Liver (tissue), 9 donors: ENCODE data around the gene NPAS1. TPM values are rescaled to one million over a fixed set of nuclear protein-coding genes. Genes with fewer than 3 reads are reported as not detected.

Experiments used
- DNase-seq: peaks from one replicate; pipeline ENCODE4 v3.0.0-alpha.2; 2017; ENCODE audit warnings: low spot score
- H3K27ac ChIP-seq, 2 donors: one replicate each; pipeline ENCODE4 v1.7.0; 2013; ENCODE audit warnings: inconsistent platforms in 2 of 2, low read length in 2 of 2, control low read depth in 1 of 2, low read depth in 1 of 2, mild to moderate bottlenecking in 1 of 2
- H3K27me3 ChIP-seq, 4 donors: one replicate each; pipeline versions ENCODE4 v1.6.1 to v1.7.0; 2013; ENCODE audit warnings: low read length in 3 of 4, inconsistent platforms in 1 of 4, mild to moderate bottlenecking in 1 of 4, moderate library complexity in 1 of 4; ENCODE audit not compliant: control insufficient read depth in 4 of 4, insufficient read depth in 4 of 4
- H3K36me3 ChIP-seq, 4 donors: one replicate each; pipeline versions ENCODE4 v1.6.1 to v1.7.0; 2013; ENCODE audit warnings: low read length in 3 of 4, mild to moderate bottlenecking in 3 of 4, low read depth in 1 of 4, moderate library complexity in 1 of 4; ENCODE audit not compliant: control insufficient read depth in 4 of 4, insufficient read depth in 3 of 4
- H3K4me1 ChIP-seq, 4 donors: one replicate each; pipeline versions ENCODE4 v1.6.1 to v1.7.0; 2013; ENCODE audit warnings: low read length in 3 of 4, mild to moderate bottlenecking in 3 of 4, moderate library complexity in 1 of 4; ENCODE audit not compliant: control insufficient read depth in 4 of 4, insufficient read depth in 4 of 4
- H3K4me3 ChIP-seq, 3 donors: one replicate each; pipeline versions ENCODE4 v1.6.1 to v1.7.0; 2013; ENCODE audit warnings: low read length in 3 of 3, control low read depth in 1 of 3, low read depth in 1 of 3, mild to moderate bottlenecking in 1 of 3
- H3K9ac ChIP-seq, 2 donors: one replicate each; pipeline ENCODE4 v1.7.0; 2013; ENCODE audit warnings: low read length in 2 of 2, mild to moderate bottlenecking in 2 of 2, moderate library complexity in 2 of 2, control low read depth in 1 of 2, low read depth in 1 of 2
- H3K9me3 ChIP-seq, 4 donors: one replicate each; pipeline versions ENCODE4 v1.6.1 to v1.7.0; 2013; ENCODE audit warnings: low read length in 3 of 4; ENCODE audit not compliant: control insufficient read depth in 4 of 4
- EGR1 ChIP-seq, 2 donors: IDR thresholded peaks; 2 replicates each; pipeline ENCODE4 v1.6.1; 2016 to 2018; ENCODE audit warnings: antibody characterized with exemption in 2 of 2, low read depth in 2 of 2
- FOXA1 ChIP-seq: IDR thresholded peaks from 2 replicates; pipeline ENCODE4 v1.6.1; 2016; ENCODE audit warnings: antibody characterized with exemption
- FOXA2 ChIP-seq: IDR thresholded peaks from 2 replicates; pipeline ENCODE4 v1.6.1; 2016; ENCODE audit warnings: antibody characterized with exemption
- GABPA ChIP-seq, 2 donors: IDR thresholded peaks in 1 of 2; conservative IDR thresholded peaks in 1 of 2; 2 replicates each; pipeline ENCODE4 v1.6.1; 2016; ENCODE audit warnings: antibody characterized with exemption in 2 of 2, mild to moderate bottlenecking in 1 of 2, moderate library complexity in 1 of 2
- HNF4A ChIP-seq, 2 donors: conservative IDR thresholded peaks; 2 replicates each; pipeline ENCODE4 v1.6.1; 2016; ENCODE audit warnings: antibody characterized with exemption in 2 of 2, mild to moderate bottlenecking in 2 of 2
- HNF4G ChIP-seq: IDR thresholded peaks from 2 replicates; pipeline ENCODE4 v1.6.1; 2016; ENCODE audit warnings: antibody characterized with exemption
- JUND ChIP-seq, 2 donors: IDR thresholded peaks; 2 replicates each; pipeline ENCODE4 v1.6.1; 2016; ENCODE audit warnings: antibody characterized with exemption in 2 of 2
- NR2F2 ChIP-seq: IDR thresholded peaks from 2 replicates; pipeline ENCODE4 v1.6.1; 2016; ENCODE audit warnings: antibody characterized with exemption
- RAD21 ChIP-seq, 2 donors: IDR thresholded peaks; 2 replicates each; pipeline ENCODE4 v1.6.1; 2016; ENCODE audit warnings: antibody characterized with exemption in 2 of 2, mild to moderate bottlenecking in 2 of 2
- RXRA ChIP-seq, 2 donors: IDR thresholded peaks; 2 replicates each; pipeline ENCODE4 v1.6.1; 2017 to 2018; ENCODE audit warnings: antibody characterized with exemption in 2 of 2, mild to moderate bottlenecking in 1 of 2
- SP1 ChIP-seq: IDR thresholded peaks from 2 replicates; pipeline ENCODE4 v1.6.1; 2018; ENCODE audit warnings: antibody characterized with exemption, mild to moderate bottlenecking
- WGBS: extraction: QIAGEN DNeasy Blood & Tissue Kit; methylation state at CpG from one replicate; pipeline ENCODE4 v1.1.7; 2013; 5-methylcytosine and 5-hydroxymethylcytosine counted together
- polyA plus RNA-seq, 2 donors: library from polyadenylated mRNA; stranded (reverse) in 1 of 2; unstranded in 1 of 2; fragments of 200-250 nt in 1 of 2; fragments of >200 nt in 1 of 2; fragmentation: Nextera tagmentation in 1 of 2; extraction: Ambion mirVana in 1 of 2; gene quantifications; one replicate each; pipeline versions ENCODE4 v1.2.1 to v1.2.3, GENCODE V29; 2013 to 2015
- total RNA-seq, 2 donors: library from RNA; depleted of rRNA; stranded (reverse); fragments of >200 nt; gene quantifications; one replicate each; pipeline ENCODE4 v1.2.3, GENCODE V29; 2014
- TF ChIP-seq, protein P1 (sequence below): fragments of 150-350 bp; IDR thresholded peaks from 2 replicates; pipeline ENCODE4 v1.5.1; 2017; ENCODE audit warnings: improper control_type of control experiment, low read depth, low read length; ENCODE audit not compliant: missing input control
- TF ChIP-seq, protein P2 (sequence below): IDR thresholded peaks from 2 replicates; pipeline ENCODE4 v1.6.1; 2016; ENCODE audit warnings: antibody characterized with exemption
- TF ChIP-seq, protein P3 (sequence below): IDR thresholded peaks from 2 replicates; pipeline ENCODE4 v1.6.1; 2016; ENCODE audit warnings: antibody characterized with exemption
- TF ChIP-seq, protein P4 (sequence below): IDR thresholded peaks from 2 replicates; pipeline ENCODE4 v1.6.1; 2016; ENCODE audit warnings: antibody characterized with exemption
- TF ChIP-seq, protein P5 (sequence below): IDR thresholded peaks from 2 replicates; pipeline ENCODE4 v1.6.1; 2016; ENCODE audit warnings: antibody characterized with exemption, mild to moderate bottlenecking
- donor health status: healthy.
- donor health status: healthy.
- donor health status: healthy.
- donor health status: healthy.
- donor health status: healthy.

The NPAS1 gene
- total and polyA plus RNA-seq, 4 donors, result 0.22 TPM; not detected in 3

DNA sequence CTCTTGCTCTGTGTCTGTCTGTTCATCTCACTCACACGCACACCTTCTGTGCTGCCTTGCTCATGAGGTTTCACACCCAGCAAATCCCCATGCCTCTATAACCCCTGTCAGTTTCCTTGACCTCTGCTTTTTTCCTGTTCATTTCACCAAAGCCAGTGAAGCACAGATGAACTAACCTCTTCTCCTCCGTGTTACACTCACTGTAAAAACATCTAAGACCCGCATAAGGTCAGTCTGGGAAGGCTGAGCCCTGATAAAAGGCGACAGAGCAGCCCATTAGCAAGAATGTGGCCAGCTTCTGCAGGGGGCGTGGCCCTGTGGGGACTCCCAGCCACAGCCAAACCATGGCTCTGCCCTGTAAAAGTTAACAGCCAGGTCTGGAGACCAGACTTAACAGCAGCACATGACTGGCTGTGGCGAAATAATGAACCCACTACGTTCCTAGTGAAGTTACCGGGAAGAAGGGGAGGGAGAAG is 42.8 kb upstream of the NPAS1 start:
- 64% methylated on average over 8 of the region's 8 CpGs for WGBS
- DNase-seq, result no peak
- Histone ChIP-seq H3K27me3 (no peaks in the 10 kb centered on the region), H3K27ac (peak overlapping the region; percentile 50 to 79), H3K9me3 (no peaks in the 10 kb centered on the region), H3K9ac (no peak overlapping the region), H3K4me1 (peaks cover 13 to 44% (median 35%) of the 10 kb centered on the region in 4 donors), H3K4me3 (no peak overlapping the region), H3K36me3 (no peaks in the 10 kb centered on the region)
- TF ChIP-seq, protein P1, sequence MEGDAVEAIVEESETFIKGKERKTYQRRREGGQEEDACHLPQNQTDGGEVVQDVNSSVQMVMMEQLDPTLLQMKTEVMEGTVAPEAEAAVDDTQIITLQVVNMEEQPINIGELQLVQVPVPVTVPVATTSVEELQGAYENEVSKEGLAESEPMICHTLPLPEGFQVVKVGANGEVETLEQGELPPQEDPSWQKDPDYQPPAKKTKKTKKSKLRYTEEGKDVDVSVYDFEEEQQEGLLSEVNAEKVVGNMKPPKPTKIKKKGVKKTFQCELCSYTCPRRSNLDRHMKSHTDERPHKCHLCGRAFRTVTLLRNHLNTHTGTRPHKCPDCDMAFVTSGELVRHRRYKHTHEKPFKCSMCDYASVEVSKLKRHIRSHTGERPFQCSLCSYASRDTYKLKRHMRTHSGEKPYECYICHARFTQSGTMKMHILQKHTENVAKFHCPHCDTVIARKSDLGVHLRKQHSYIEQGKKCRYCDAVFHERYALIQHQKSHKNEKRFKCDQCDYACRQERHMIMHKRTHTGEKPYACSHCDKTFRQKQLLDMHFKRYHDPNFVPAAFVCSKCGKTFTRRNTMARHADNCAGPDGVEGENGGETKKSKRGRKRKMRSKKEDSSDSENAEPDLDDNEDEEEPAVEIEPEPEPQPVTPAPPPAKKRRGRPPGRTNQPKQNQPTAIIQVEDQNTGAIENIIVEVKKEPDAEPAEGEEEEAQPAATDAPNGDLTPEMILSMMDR, result no peak
- TF ChIP-seq, protein P2, sequence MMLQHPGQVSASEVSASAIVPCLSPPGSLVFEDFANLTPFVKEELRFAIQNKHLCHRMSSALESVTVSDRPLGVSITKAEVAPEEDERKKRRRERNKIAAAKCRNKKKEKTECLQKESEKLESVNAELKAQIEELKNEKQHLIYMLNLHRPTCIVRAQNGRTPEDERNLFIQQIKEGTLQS, result no peak
- no peak for TF ChIP-seq FOXA2
- TF ChIP-seq, protein P3, sequence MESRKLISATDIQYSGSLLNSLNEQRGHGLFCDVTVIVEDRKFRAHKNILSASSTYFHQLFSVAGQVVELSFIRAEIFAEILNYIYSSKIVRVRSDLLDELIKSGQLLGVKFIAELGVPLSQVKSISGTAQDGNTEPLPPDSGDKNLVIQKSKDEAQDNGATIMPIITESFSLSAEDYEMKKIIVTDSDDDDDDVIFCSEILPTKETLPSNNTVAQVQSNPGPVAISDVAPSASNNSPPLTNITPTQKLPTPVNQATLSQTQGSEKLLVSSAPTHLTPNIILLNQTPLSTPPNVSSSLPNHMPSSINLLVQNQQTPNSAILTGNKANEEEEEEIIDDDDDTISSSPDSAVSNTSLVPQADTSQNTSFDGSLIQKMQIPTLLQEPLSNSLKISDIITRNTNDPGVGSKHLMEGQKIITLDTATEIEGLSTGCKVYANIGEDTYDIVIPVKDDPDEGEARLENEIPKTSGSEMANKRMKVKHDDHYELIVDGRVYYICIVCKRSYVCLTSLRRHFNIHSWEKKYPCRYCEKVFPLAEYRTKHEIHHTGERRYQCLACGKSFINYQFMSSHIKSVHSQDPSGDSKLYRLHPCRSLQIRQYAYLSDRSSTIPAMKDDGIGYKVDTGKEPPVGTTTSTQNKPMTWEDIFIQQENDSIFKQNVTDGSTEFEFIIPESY, result no peak
- no peak for TF ChIP-seq RXRA (IDR thresholded peaks at IDR 0.05)
- TF ChIP-seq SP1, result no peak
- TF ChIP-seq, protein P4, sequence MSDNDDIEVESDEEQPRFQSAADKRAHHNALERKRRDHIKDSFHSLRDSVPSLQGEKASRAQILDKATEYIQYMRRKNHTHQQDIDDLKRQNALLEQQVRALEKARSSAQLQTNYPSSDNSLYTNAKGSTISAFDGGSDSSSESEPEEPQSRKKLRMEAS, result no peak
- TF ChIP-seq FOXA1, result no peak
- TF ChIP-seq EGR1 (IDR thresholded peaks at IDR 0.05; ENCODE audit: low read depth in 2 of 2), result no peak
- TF ChIP-seq RAD21 (IDR thresholded peaks at IDR 0.05), result no peak
- TF ChIP-seq GABPA (IDR thresholded peaks at IDR 0.05 in 1 of 2, conservative IDR thresholded peaks at IDR 0.05 in 1 of 2), result no peak
- TF ChIP-seq NR2F2, result no peak
- TF ChIP-seq HNF4A (conservative IDR thresholded peaks at IDR 0.05), result no peak
- TF ChIP-seq JUND (IDR thresholded peaks at IDR 0.05), result no peak
- TF ChIP-seq, protein P5, sequence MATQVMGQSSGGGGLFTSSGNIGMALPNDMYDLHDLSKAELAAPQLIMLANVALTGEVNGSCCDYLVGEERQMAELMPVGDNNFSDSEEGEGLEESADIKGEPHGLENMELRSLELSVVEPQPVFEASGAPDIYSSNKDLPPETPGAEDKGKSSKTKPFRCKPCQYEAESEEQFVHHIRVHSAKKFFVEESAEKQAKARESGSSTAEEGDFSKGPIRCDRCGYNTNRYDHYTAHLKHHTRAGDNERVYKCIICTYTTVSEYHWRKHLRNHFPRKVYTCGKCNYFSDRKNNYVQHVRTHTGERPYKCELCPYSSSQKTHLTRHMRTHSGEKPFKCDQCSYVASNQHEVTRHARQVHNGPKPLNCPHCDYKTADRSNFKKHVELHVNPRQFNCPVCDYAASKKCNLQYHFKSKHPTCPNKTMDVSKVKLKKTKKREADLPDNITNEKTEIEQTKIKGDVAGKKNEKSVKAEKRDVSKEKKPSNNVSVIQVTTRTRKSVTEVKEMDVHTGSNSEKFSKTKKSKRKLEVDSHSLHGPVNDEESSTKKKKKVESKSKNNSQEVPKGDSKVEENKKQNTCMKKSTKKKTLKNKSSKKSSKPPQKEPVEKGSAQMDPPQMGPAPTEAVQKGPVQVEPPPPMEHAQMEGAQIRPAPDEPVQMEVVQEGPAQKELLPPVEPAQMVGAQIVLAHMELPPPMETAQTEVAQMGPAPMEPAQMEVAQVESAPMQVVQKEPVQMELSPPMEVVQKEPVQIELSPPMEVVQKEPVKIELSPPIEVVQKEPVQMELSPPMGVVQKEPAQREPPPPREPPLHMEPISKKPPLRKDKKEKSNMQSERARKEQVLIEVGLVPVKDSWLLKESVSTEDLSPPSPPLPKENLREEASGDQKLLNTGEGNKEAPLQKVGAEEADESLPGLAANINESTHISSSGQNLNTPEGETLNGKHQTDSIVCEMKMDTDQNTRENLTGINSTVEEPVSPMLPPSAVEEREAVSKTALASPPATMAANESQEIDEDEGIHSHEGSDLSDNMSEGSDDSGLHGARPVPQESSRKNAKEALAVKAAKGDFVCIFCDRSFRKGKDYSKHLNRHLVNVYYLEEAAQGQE, result no peak

DNA sequence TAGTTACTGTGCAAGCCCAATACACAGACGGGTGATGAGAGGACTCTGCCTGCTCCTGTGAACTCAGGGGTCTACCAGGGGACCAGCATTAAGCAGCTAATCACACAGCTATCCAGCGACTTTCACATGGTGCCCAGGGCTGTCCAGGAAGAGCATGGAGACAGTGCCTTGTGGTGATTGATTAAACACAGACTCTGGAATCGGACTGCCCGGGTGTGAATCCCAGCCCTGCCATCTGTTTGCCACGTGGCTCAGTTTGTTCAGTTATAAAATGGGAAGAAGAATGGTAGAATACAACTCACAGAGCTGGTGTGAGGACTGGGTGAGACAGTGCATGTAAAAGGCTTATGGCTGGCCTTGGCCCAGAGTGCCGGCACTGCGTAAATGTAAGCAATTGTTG is 42.1 kb upstream of the NPAS1 start:
- Histone ChIP-seq H3K9ac (no peak overlapping the region), H3K27ac (peak overlapping the region in 1 of 2 donors; percentile 79), H3K27me3 (no peaks in the 10 kb centered on the region), H3K4me3 (no peak overlapping the region), H3K9me3 (no peaks in the 10 kb centered on the region), H3K4me1 (peaks cover 13 to 45% (median 36%) of the 10 kb centered on the region in 4 donors), H3K36me3 (no peaks in the 10 kb centered on the region)
- DNase-seq, result no peak
- TF ChIP-seq, protein P1, result no peak
- TF ChIP-seq, protein P4, result no peak
- TF ChIP-seq HNF4G, result no peak
- WGBS, result 72% methylated on average over 7 of the region's 7 CpGs
